DND-41 (cell line): ENCODE data around the gene LMO4.

Experiments
- ATAC-seq: fragments of 200-7000 bp; cut with Tn5 transposase; 3 replicates; pipeline ENCODE4 v1.9.1; 2021; ENCODE audit warnings: low read depth; ENCODE audit not compliant: insufficient read depth
- DNase-seq: peaks from one replicate; pipeline ENCODE4 v3.0.0-alpha.2; 2020
- H2AFZ ChIP-seq: 2 replicates; pipeline ENCODE4 v1.6.0; 2012; ENCODE audit warnings: low read depth, low read length
- H3K27ac ChIP-seq: 2 replicates; pipeline ENCODE4 v1.5.1; 2012; ENCODE audit warnings: low read length, inconsistent platforms
- H3K27me3 ChIP-seq: fragments of 200-600 bp; sonication (generic); 2 replicates; pipeline ENCODE4 v1.6.0; 2012; ENCODE audit warnings: low read length, mild to moderate bottlenecking, inconsistent platforms; ENCODE audit not compliant: insufficient read depth, poor library complexity
- H3K36me3 ChIP-seq: 2 replicates; pipeline ENCODE4 v1.5.1; 2012; ENCODE audit warnings: low read length, inconsistent platforms; ENCODE audit not compliant: insufficient read depth
- H3K4me1 ChIP-seq: 2 replicates; pipeline ENCODE4 v1.5.1; 2012; ENCODE audit warnings: mild to moderate bottlenecking, low read length; ENCODE audit not compliant: insufficient read depth
- H3K4me2 ChIP-seq: 2 replicates; pipeline ENCODE4 v1.6.0; 2012; ENCODE audit warnings: mild to moderate bottlenecking, moderate library complexity, low read length, inconsistent platforms; ENCODE audit not compliant: insufficient read depth
- H3K4me3 ChIP-seq, 2 experiments: fragments of 200-600 bp in 1 of 2; shearing (Covaris generic) in 1 of 2; 2 replicates each; pipeline ENCODE4 v1.5.1; 2012 to 2016; ENCODE audit warnings: inconsistent platforms in 2 of 2, low read length in 2 of 2, mild to moderate bottlenecking in 2 of 2, low read depth in 1 of 2, moderate library complexity in 1 of 2
- H3K79me2 ChIP-seq: 2 replicates; pipeline ENCODE4 v1.6.0; 2012; ENCODE audit warnings: low read length, inconsistent platforms; ENCODE audit not compliant: insufficient read depth
- H3K9ac ChIP-seq: 2 replicates; pipeline ENCODE4 v1.6.0; 2012; ENCODE audit warnings: low read depth, mild to moderate bottlenecking, inconsistent platforms, low read length, moderate library complexity
- H3K9me3 ChIP-seq: 2 replicates; pipeline ENCODE4 v1.5.1; 2012; ENCODE audit warnings: low read length, moderate library complexity, mild to moderate bottlenecking, inconsistent platforms; ENCODE audit not compliant: insufficient read depth, severe bottlenecking
- H4K20me1 ChIP-seq: 2 replicates; pipeline ENCODE4 v1.6.0; 2012; ENCODE audit warnings: low read length; ENCODE audit not compliant: insufficient read depth
- CTCF ChIP-seq: IDR thresholded peaks from 2 replicates; pipeline ENCODE4 v1.5.1; 2012; ENCODE audit warnings: borderline replicate concordance, low read length, moderate library complexity, mild to moderate bottlenecking; ENCODE audit not compliant: poor library complexity, severe bottlenecking; ENCODE audit errors: extremely low read depth
- EZH2 ChIP-seq: IDR thresholded peaks from 3 replicates; pipeline ENCODE4 v1.6.1; 2012; ENCODE audit warnings: borderline replicate concordance, low read depth, mild to moderate bottlenecking, moderate library complexity, low read length, inconsistent platforms; ENCODE audit not compliant: severe bottlenecking

LMO4 gene

GRCh38 chr1:87394982-87395381, 66.3 kb downstream of the LMO4 start:
- no peak overlapping the region for H3K4me2 ChIP-seq
- TF ChIP-seq CTCF (no peak), EZH2 (no peak)
- DNase-seq (no peak), ATAC-seq (no peak)
- no peaks in the 10 kb centered on the region for H3K79me2 ChIP-seq
- no peak overlapping the region for H3K9ac ChIP-seq
- H3K4me3 ChIP-seq, result no peak overlapping the region
- H3K4me1 ChIP-seq, result no peaks in the 10 kb centered on the region
- no peak overlapping the region for H2AFZ ChIP-seq
- no peak overlapping the region for H3K27ac ChIP-seq
- no peaks in the 10 kb centered on the region for H3K27me3 ChIP-seq
- no peaks in the 10 kb centered on the region for H3K9me3 ChIP-seq
- H3K36me3 ChIP-seq, result no peaks in the 10 kb centered on the region
- H4K20me1 ChIP-seq, result no peaks in the 10 kb centered on the region
